ENCODE results near the gene ENDOV. TPM values are rescaled to one million over a fixed set of nuclear protein-coding genes. Genes with fewer than 3 reads are reported as not detected.

The ENDOV gene
- total and polyA plus RNA-seq, 2 donors (not counting 3 experiments of a cell fraction or from before 2014, with no cell fraction given), result 20.4 to 25.9 TPM

DNA sequence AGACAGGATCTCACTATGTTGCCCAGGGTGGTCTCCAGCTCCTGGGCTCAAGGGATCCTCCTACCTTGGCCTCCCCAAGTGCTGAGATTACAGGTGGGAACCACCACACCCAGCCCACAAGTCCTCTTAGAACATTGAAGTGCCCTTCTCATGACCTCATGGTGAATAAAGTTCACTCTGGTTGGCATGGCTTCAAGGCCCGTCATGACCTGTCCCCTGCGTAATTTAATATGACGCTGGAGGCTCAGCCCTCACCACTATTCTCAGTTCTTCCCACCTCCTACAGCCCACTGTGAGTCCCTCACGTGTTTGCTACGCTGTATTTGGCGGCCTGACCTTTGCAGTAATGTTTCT lies 1.9 kb downstream of the ENDOV start:
- ChIA-PET POLR2A (no interaction called here), CTCF (interaction anchor here (0.8 to 1.1 kb wide), 2 partner anchors 10 to 35 kb away, joined by 3 to 4 read pairs; no protein-coding TSS in a partner anchor)
- Histone ChIP-seq H3K27me3 (ENCODE audit: control insufficient read depth in 2 of 2, insufficient read depth in 2 of 2, low read length in 2 of 2) (peaks cover 6 to 8% of the 10 kb centered on the region in 2 experiments), H3K27ac (ENCODE audit: insufficient read depth, low read depth, low read length) (no peak overlapping the region), H3K4me3 (replicated peaks in 1 of 3; ENCODE audit: insufficient read depth in 1 of 3, low read depth in 1 of 3, low read length in 3 of 3) (no peak overlapping the region), H4K20me1 (replicated peaks; ENCODE audit: control insufficient read depth, extremely low read depth, insufficient read depth, low read length) (no peaks in the 10 kb centered on the region), H3K9me1 (replicated peaks; ENCODE audit: control insufficient read depth, extremely low read depth, insufficient read depth, low read length) (no peaks in the 10 kb centered on the region), H3K4me2 (ENCODE audit: insufficient read depth, low read length) (no peak overlapping the region), H3K9ac (replicated peaks; ENCODE audit: extremely low read depth, insufficient read depth, low read length) (no peak overlapping the region), H3K36me3 (ENCODE audit: control insufficient read depth in 2 of 2, extremely low read depth in 1 of 2, insufficient read depth in 2 of 2, low read length in 2 of 2) (peaks cover 0 to 6% of the 10 kb centered on the region in 2 experiments), H3K9me3 (replicated peaks; ENCODE audit: control insufficient read depth, insufficient read depth, low read length) (no peaks in the 10 kb centered on the region), H3K4me1 (ENCODE audit: control insufficient read depth, extremely low read depth, insufficient read depth, low read length) (peaks cover 11% of the 10 kb centered on the region), H2AFZ (ENCODE audit: low read depth, low read length) (no peak overlapping the region), H3K79me2 (ENCODE audit: control insufficient read depth, insufficient read depth, low read length) (peaks cover 3% of the 10 kb centered on the region)
- dilution Hi-C loops (cut with MboI; ENCODE audit: extremely low pct_ligation_motif_present, low sequenced_read_pairs), result no loop called here
- no peak for FAIRE-seq
- no peak for DNase-seq (ENCODE audit: low read depth, low spot score)
- intact Hi-C loops (cut with micrococcal nuclease), result no loop called here
- TF ChIP-seq, protein P1, sequence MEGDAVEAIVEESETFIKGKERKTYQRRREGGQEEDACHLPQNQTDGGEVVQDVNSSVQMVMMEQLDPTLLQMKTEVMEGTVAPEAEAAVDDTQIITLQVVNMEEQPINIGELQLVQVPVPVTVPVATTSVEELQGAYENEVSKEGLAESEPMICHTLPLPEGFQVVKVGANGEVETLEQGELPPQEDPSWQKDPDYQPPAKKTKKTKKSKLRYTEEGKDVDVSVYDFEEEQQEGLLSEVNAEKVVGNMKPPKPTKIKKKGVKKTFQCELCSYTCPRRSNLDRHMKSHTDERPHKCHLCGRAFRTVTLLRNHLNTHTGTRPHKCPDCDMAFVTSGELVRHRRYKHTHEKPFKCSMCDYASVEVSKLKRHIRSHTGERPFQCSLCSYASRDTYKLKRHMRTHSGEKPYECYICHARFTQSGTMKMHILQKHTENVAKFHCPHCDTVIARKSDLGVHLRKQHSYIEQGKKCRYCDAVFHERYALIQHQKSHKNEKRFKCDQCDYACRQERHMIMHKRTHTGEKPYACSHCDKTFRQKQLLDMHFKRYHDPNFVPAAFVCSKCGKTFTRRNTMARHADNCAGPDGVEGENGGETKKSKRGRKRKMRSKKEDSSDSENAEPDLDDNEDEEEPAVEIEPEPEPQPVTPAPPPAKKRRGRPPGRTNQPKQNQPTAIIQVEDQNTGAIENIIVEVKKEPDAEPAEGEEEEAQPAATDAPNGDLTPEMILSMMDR (IDR thresholded peaks at IDR 0.05; ENCODE audit: extremely low read depth in 1 of 2, insufficient read depth in 1 of 2, low read depth in 1 of 2, low read length in 2 of 2), result no peak
- TF ChIP-seq POLR2A (IDR thresholded peaks at IDR 0.05; ENCODE audit: low read depth, low read length) (no peak), MYC (IDR thresholded peaks at IDR 0.05; ENCODE audit: low read depth, low read length) (no peak), MAX (IDR thresholded peaks at IDR 0.05; ENCODE audit: insufficient read depth, insufficient read length) (no peak), POLR2AphosphoS5 (IDR thresholded peaks at IDR 0.05; ENCODE audit: insufficient read depth, low read depth, low read length) (no peak), GATA2 (IDR thresholded peaks at IDR 0.05; ENCODE audit: insufficient read depth, insufficient read length, low read depth, low read length) (no peak), EZH2 (IDR thresholded peaks at IDR 0.05; ENCODE audit: borderline replicate concordance, low read depth, low read length, severe bottlenecking) (no peak), JUN (IDR thresholded peaks at IDR 0.05; ENCODE audit: borderline replicate concordance, insufficient read depth, insufficient read length, low read depth) (no peak), FOS (IDR thresholded peaks at IDR 0.05; ENCODE audit: borderline replicate concordance, insufficient read depth, low read length) (no peak)
- no TSS peak for BruUV-seq (replicated peaks)

Measured in endothelial cell of umbilical vein (primary cell).